Activated B cell treated with CpG ODN at 0.5 μM for 24 hours (primary cell): ENCODE results near the gene PLAAT4. TPM values are rescaled to one million over a fixed set of nuclear protein-coding genes. Genes with fewer than 3 reads are reported as not detected.

ENCODE experiments used
- ATAC-seq: fragments of 200-7000 bp; cut with Tn5 transposase; one replicate; pipeline ENCODE4 v1.10.0; 2021; ENCODE audit warnings: low read depth, mild to moderate bottlenecking, moderate library complexity
- CTCF ChIA-PET: fragments of 350-600 bp; sonication (Branson Sonifier 250); formaldehyde crosslinking; loops from one replicate; lab custom pipeline; 2021; ENCODE audit warnings: antibody characterized with exemption; lab: Charles Lee
- POLR2A ChIA-PET: fragments of 350-600 bp; sonication (Branson Sonifier 250); formaldehyde crosslinking; loops from one replicate; lab custom pipeline; 2021; ENCODE audit warnings: antibody characterized with exemption; lab: Charles Lee
- DNase-seq: peaks from one replicate; pipeline ENCODE4 v3.0.0; 2022
- H3K27ac Mint-ChIP-seq: one replicate; pipeline ENCODE4 v1.8.0; 2020; ENCODE audit warnings: mixed read lengths
- H3K27me3 Mint-ChIP-seq: one replicate; pipeline ENCODE4 v1.8.0; 2021; ENCODE audit warnings: mixed read lengths
- H3K36me3 Mint-ChIP-seq: one replicate; pipeline ENCODE4 v1.8.0; 2021; ENCODE audit warnings: low read depth, mixed read lengths
- H3K4me1 Mint-ChIP-seq: one replicate; pipeline ENCODE4 v1.8.0; 2021; ENCODE audit warnings: mixed read lengths
- H3K4me3 Mint-ChIP-seq: one replicate; pipeline ENCODE4 v1.8.0; 2020; ENCODE audit warnings: mild to moderate bottlenecking, mixed read lengths
- H3K9me3 Mint-ChIP-seq: one replicate; pipeline ENCODE4 v1.8.0; 2020; ENCODE audit warnings: mixed read lengths
- CTCF ChIP-seq: fragments of 200-600 bp; IDR thresholded peaks from one replicate; pipeline ENCODE4 v1.8.0; 2022; ENCODE audit warnings: antibody characterized with exemption, mild to moderate bottlenecking
- intact Hi-C: fragments of 100-400 bp; cut with micrococcal nuclease; formaldehyde crosslinking; loops from one replicate; pipeline ENCODE4 v1.15.1; 2024
- total RNA-seq: library from RNA; stranded (reverse); gene quantifications from 2 replicates; pipeline ENCODE4 v1.2.3, GENCODE V29; 2022

Gene PLAAT4
- total RNA-seq, 1 donor from 2014 or later = 4.7 TPM

GRCh38 chr11:63491636-63492372 lies 44.8 kb upstream of the PLAAT4 start:
- Mint-ChIP-seq H3K9me3 (peaks cover 3% of the 10 kb centered on the region), H3K27ac (no peak overlapping the region), H3K4me1 (peaks cover 6% of the 10 kb centered on the region), H3K36me3 (peaks cover 2% of the 10 kb centered on the region), H3K4me3 (no peak overlapping the region), H3K27me3 (peaks cover 39% of the 10 kb centered on the region)
- no peak for ATAC-seq
- intact Hi-C loops = no loop called here
- ChIA-PET CTCF (interaction anchor here (2.5 kb wide), 1 partner anchor 13 kb away, joined by 7 read pairs; no protein-coding TSS in a partner anchor), POLR2A (no interaction called here)
- no peak for DNase-seq
- TF ChIP-seq CTCF = no peak

- Mint-ChIP-seq H3K27me3 (peaks cover 45% of the 10 kb centered on the region), H3K4me1 (peaks cover 6% of the 10 kb centered on the region), H3K36me3 (peaks cover 2% of the 10 kb centered on the region), H3K9me3 (peaks cover 3% of the 10 kb centered on the region), H3K27ac (no peak overlapping the region), H3K4me3 (no peak overlapping the region)
- no peak for ATAC-seq
- intact Hi-C loops = no loop called here
- CTCF ChIA-PET = no interaction called here
- POLR2A ChIA-PET = no interaction called here
- no peak for TF ChIP-seq CTCF
- DNase-seq = no peak
Observed at GRCh38 chr11:63492441-63492840, 44.2 kb upstream of the PLAAT4 start.

- DNase-seq (no peak), ATAC-seq (no peak)
- intact Hi-C loops = no loop called here
- no peak for TF ChIP-seq CTCF
- H3K27me3 Mint-ChIP-seq = peaks cover 50% of the 10 kb centered on the region
- H3K36me3 Mint-ChIP-seq = peaks cover 2% of the 10 kb centered on the region
- no peak overlapping the region for H3K4me3 Mint-ChIP-seq
- POLR2A ChIA-PET = no interaction called here
- peaks cover 3% of the 10 kb centered on the region for H3K9me3 Mint-ChIP-seq
- peaks cover 6% of the 10 kb centered on the region for H3K4me1 Mint-ChIP-seq
- CTCF ChIA-PET = no interaction called here
- no peak overlapping the region for H3K27ac Mint-ChIP-seq
Observed at GRCh38 chr11:63493127-63493526, 43.5 kb upstream of the PLAAT4 start.

GRCh38 chr11:63494975-63495374 lies 41.6 kb upstream of the PLAAT4 start:
- ATAC-seq (no peak), DNase-seq (no peak)
- TF ChIP-seq CTCF = no peak
- Mint-ChIP-seq H3K4me3 (no peak overlapping the region), H3K27ac (no peak overlapping the region), H3K4me1 (peaks cover 6% of the 10 kb centered on the region), H3K36me3 (peaks cover 2% of the 10 kb centered on the region), H3K9me3 (peaks cover 7% of the 10 kb centered on the region), H3K27me3 (peaks cover 53% of the 10 kb centered on the region)
- ChIA-PET POLR2A (no interaction called here), CTCF (interaction anchor here (0.6 kb wide), 1 partner anchor 114 kb away, joined by 3 read pairs; no protein-coding TSS in a partner anchor)
- intact Hi-C loops = no loop called here

GRCh38 chr11:63499874-63500273 lies 36.7 kb upstream of the PLAAT4 start:
- no peak for DNase-seq
- no peak overlapping the region for H3K4me3 Mint-ChIP-seq
- CTCF ChIA-PET = no interaction called here
- no peak for TF ChIP-seq CTCF
- intact Hi-C loops = no loop called here
- H3K27ac Mint-ChIP-seq = no peak overlapping the region
- POLR2A ChIA-PET = no interaction called here
- H3K27me3 Mint-ChIP-seq = peaks cover 34% of the 10 kb centered on the region
- peaks cover 13% of the 10 kb centered on the region for H3K9me3 Mint-ChIP-seq
- peaks cover 4% of the 10 kb centered on the region for H3K36me3 Mint-ChIP-seq
- ATAC-seq = no peak
- H3K4me1 Mint-ChIP-seq = no peaks in the 10 kb centered on the region
